ENCODE data around the gene CERT1.

Gene CERT1

DNA sequence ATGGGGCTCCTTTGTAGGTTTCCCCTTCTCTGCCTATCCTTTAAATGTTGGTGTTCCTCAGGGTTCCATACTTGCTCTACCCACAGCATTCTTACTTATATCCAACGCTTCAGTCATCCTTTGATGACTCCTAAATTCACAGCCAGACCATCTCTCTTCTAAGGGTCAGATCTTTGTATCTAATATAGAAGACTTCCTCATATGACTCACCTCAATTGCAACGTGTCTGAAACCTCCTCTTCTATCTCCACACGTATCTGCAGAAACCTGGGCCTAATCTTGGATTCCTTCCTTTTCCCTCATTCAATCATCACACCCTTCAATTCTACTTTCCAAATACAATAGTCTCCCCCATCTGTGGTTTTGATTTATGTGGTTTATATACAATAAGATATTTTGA, 106.1 kb downstream of the CERT1 start:
- peak; percentile 20 for DNase-seq (ENCODE audit: low read depth)
- TF ChIP-seq, protein P1, sequence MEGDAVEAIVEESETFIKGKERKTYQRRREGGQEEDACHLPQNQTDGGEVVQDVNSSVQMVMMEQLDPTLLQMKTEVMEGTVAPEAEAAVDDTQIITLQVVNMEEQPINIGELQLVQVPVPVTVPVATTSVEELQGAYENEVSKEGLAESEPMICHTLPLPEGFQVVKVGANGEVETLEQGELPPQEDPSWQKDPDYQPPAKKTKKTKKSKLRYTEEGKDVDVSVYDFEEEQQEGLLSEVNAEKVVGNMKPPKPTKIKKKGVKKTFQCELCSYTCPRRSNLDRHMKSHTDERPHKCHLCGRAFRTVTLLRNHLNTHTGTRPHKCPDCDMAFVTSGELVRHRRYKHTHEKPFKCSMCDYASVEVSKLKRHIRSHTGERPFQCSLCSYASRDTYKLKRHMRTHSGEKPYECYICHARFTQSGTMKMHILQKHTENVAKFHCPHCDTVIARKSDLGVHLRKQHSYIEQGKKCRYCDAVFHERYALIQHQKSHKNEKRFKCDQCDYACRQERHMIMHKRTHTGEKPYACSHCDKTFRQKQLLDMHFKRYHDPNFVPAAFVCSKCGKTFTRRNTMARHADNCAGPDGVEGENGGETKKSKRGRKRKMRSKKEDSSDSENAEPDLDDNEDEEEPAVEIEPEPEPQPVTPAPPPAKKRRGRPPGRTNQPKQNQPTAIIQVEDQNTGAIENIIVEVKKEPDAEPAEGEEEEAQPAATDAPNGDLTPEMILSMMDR (conservative IDR thresholded peaks at IDR 0.05; ENCODE audit: control insufficient read depth, insufficient read depth, low read depth, low read length): no peak
- no peak overlapping the region for H3K4me3 ChIP-seq (ENCODE audit: control insufficient read depth, low read depth, low read length)

DNA sequence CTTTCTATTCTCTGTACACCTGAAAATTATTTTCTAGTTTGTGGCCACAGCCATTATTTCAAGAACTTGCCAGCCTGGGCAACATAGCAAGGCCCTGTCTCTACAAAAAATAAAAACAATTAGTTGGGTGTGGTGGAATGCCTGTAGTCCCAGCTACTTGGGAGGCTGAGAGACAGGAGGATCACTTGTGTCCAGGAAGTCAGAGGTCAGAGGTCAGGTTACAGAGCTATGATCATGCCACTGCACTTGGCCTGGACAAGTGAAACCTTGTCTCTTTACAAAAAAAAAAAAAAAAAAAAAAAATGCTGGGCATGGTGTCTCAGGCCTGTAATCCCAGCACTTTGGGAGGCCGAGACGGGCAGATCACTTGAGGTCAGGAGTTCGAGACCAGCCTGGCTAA, 116.2 kb downstream of the CERT1 start:
- TF ChIP-seq, protein P1 (conservative IDR thresholded peaks at IDR 0.05; ENCODE audit: control insufficient read depth, insufficient read depth, low read depth, low read length): no peak
- H3K4me3 ChIP-seq (ENCODE audit: control insufficient read depth, low read depth, low read length): no peak overlapping the region
- DNase-seq (ENCODE audit: low read depth): peak; percentile 7

DNA sequence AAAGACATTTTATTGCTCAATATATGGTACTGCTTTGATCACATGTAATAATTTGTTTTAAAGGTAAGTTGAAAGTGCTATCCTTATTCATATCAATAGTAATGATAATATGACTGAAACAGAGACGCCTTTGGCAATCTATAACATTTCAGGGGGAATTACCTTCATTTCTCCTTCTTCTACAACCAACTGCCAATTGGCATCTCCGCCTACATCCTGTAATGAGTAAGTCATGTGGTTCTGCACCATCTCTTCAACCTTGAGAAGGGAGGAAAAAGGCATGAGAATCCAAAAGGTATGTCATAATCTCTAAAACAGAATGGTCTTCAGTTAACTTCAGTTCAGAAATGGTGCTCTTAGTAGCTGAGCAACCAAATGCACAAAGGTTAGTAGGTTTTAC, 122.0 kb downstream of the CERT1 start:
- no peak for DNase-seq (ENCODE audit: low read depth)
- TF ChIP-seq, protein P1 (conservative IDR thresholded peaks at IDR 0.05; ENCODE audit: control insufficient read depth, insufficient read depth, low read depth, low read length): no peak
- no peak overlapping the region for H3K4me3 ChIP-seq (ENCODE audit: control insufficient read depth, low read depth, low read length)

DNA sequence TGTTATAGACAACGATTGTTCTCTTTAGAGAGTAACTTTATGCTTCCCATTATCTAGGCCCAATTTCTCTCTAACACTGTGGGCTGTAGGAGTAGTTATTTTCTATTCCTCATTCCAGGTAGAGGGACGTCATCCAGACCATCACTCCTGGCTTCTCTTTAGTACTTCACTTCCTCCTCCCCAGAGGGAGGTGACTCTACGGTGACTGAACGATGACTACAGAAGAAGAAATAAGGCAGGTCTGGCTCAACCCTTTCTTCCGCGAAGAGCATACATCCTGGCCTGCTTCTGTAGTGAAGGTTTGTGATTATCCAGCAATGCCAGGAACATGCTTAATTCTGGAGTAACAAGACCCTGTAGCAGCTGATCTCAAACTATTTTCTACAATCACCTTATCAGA, 123.6 kb downstream of the CERT1 start:
- TF ChIP-seq, protein P1 (conservative IDR thresholded peaks at IDR 0.05; ENCODE audit: control insufficient read depth, insufficient read depth, low read depth, low read length): no peak
- no peak for DNase-seq (ENCODE audit: low read depth)
- no peak overlapping the region for H3K4me3 ChIP-seq (ENCODE audit: control insufficient read depth, low read depth, low read length)

DNA sequence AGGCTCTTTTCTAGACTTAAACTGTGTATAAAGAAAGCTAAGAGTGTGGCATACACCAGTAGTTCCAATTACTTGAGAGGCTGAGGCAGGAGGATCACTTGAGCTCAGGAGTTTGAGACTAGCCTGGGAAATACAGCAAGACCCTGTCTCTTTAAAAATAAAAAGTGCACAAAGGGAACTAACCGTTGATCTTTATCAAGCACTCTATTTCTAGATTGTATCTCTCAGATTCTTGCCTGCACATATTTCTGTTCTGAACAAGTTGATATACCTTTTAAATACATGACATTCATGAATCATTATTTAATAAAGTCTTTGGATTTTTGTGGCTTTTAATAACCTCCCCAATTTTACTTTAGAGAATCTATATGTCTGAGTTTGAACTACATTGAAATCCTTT, 127.2 kb downstream of the CERT1 start:
- H3K4me3 ChIP-seq (ENCODE audit: control insufficient read depth, low read depth, low read length): no peak overlapping the region
- no peak for DNase-seq (ENCODE audit: low read depth)
- TF ChIP-seq, protein P1 (conservative IDR thresholded peaks at IDR 0.05; ENCODE audit: control insufficient read depth, insufficient read depth, low read depth, low read length): no peak

DNA sequence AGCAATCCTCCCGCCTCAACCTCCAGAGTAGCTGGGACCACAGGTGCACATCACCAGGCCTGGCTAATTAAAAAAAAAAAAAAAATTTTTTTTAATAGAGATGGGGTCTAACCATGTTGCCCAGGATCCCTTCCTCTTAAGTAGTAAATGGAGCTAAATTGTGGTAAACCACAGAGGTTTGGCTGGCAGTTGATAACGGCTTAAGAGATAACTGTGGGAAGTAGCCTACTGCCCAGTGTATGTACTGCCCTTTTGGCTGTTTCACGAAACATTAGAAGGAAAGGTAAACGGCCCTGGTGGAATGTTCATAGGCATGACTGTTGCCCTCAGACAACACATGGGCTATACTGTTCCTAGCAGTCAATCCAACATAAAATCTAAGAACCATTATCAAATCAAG, 130.0 kb downstream of the CERT1 start:
- TF ChIP-seq, protein P1 (conservative IDR thresholded peaks at IDR 0.05; ENCODE audit: control insufficient read depth, insufficient read depth, low read depth, low read length): no peak
- H3K4me3 ChIP-seq (ENCODE audit: control insufficient read depth, low read depth, low read length): no peak overlapping the region
- DNase-seq (ENCODE audit: low read depth): no peak

DNA sequence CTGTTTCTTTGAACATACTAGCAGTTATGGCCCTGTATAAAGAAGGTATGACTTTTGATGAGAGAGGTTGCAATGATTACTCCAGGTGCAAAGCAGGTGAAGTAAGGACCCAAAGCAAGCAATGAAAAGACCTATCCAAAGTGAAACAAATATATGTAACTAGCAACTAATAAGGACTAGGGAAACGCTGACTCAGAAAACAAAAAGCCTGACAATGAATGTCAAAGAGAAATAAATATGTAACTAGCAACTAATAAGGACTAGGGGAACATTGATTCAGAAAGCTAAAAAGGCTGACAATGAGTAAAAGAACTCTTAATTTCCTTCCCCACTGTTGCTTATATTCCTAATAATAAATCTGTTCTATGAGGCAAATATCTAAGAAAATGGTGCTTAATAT, 131.3 kb downstream of the CERT1 start:
- no peak for DNase-seq (ENCODE audit: low read depth)
- H3K4me3 ChIP-seq (ENCODE audit: control insufficient read depth, low read depth, low read length): no peak overlapping the region
- TF ChIP-seq, protein P1 (conservative IDR thresholded peaks at IDR 0.05; ENCODE audit: control insufficient read depth, insufficient read depth, low read depth, low read length): no peak

Measured in fibroblast of mammary gland (primary cell).